ENCODE results near the gene USP17L22.
"Not testable (repeated sequence)": the region's sequence is repeated elsewhere in the genome, so short reads cannot be mapped to it uniquely, and the experiment has no call there.

- TF ChIP-seq CTCF (IDR thresholded peaks at IDR 0.05; ENCODE audit: borderline replicate concordance, extremely low read depth, low read length, poor library complexity, severe bottlenecking); EZH2 (IDR thresholded peaks at IDR 0.05; ENCODE audit: borderline replicate concordance, low read depth, low read length, severe bottlenecking): not testable (repeated sequence)
These were observed 23.8 kb upstream of the USP17L22 start, which contains the start of gene USP17L17 for GRCh38 chr4:9243579-9243978.
